GM10266 (cell line): ENCODE measurements around the gene GPR21.

Experiments
- DNase-seq: peaks from one replicate; pipeline ENCODE4 v3.0.0; 2012; ENCODE audit errors: extremely low spot score
- CTCF ChIP-seq: IDR thresholded peaks from 2 replicates; pipeline ENCODE4 v1.5.1; 2012; ENCODE audit warnings: mild to moderate bottlenecking, low read depth; ENCODE audit not compliant: control insufficient read depth, insufficient read depth; ENCODE audit errors: missing control alignments

The GPR21 gene

DNA sequence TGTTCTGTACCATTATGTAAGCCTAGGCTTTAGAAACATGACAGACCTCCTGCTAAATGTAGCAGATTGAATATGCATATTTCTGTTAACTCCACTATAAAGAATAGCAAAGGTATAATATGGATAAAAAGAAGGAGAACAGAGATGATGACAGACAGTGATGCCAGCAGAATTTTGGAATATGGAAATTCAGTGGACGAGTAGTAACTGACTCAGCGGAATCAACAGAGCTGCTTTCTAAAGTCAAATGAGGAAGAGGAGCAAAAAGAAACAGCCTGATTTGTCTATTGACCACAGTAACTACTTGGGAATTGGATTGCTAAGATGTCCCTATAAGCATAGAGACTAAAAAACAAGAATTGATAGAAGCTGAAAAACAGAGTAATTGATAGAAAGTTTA is 8.0 kb downstream of the GPR21 start:
- no peak for TF ChIP-seq CTCF
- DNase-seq: no peak

DNA sequence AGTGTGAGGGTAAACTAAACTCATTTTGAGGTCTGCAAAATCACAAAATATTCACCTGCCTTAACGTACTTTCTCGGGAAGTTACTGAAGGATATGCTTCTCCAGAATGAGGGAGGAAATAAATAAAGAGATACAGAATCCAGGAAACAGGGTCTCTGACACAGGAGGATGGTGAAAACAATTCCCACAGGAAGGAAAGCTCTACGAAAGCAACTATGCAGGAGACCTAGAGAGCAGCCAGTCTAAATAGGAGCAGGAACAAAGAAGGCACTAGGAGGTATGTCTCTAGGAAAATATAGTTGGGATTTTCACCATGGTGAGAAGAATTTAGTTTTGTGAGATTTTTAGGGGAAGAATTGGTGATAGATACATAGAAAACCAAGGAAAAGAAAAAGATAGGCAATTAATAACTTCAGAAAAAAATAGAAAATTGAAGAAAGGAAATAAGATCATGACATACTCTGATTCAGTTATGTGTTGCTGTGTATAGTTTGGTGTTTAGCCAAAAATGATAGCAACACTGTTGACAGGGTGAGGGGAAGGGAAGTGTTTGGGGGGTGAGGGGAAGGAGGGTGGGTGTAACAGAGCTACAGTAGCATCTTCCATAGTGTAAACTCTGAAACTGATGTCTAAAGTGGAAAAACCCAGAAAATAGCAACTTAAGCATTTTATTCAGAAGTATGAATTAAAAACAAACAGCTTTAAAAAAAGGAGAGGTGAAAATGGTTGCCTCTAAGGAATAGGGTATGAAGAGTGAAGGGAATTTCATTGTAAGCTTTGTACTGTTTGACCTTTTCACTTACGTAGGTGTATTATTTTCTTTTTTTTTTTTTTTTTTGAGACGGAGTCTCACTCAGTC is 9.8 kb downstream of the GPR21 start:
- TF ChIP-seq CTCF: no peak
- no peak for DNase-seq

- no peak for DNase-seq
- no peak for TF ChIP-seq CTCF
Observed at GRCh38 chr9:123044586-123044985, 11.1 kb downstream of the GPR21 start.

- DNase-seq: no peak
- no peak for TF ChIP-seq CTCF
Observed at GRCh38 chr9:123046406-123047195, 13.1 kb downstream of the GPR21 start.

DNA sequence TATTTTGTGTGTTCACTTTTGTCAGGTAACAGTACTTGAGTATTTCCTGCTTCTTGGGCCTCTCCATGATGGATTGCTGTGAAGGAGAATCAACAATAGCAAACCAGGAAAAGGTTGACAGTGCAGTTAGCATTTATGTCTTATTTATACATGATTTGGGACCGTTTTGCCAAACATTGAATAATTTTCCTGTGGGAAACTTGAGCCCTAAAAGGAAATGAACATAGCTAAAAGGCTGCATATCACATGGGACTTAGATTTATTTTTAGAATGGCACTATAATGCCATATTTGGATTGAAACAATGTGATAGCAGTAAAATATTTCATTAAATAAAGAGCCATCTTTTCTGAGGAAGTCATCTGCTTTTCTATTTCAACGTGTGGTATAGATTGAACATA is 15.3 kb downstream of the GPR21 start:
- DNase-seq: no peak
- TF ChIP-seq CTCF: no peak

GRCh38 chr9:123049589-123050222 is 16.2 kb downstream of the GPR21 start:
- no peak for DNase-seq

More at GRCh38 chr9:123049589-123050222, 16.2 kb downstream of the GPR21 start:
- no peak for TF ChIP-seq CTCF
